IMR-90 (cell line): ENCODE results near the gene WWC2. TPM values are rescaled to one million over a fixed set of nuclear protein-coding genes. Genes with fewer than 3 reads are reported as not detected.

Experiments used
- ATAC-seq: fragments of 200-7000 bp; cut with Tn5 transposase; 2 replicates; pipeline ENCODE4 v1.9.1; 2020; ENCODE audit warnings: low read depth, mild to moderate bottlenecking, moderate library complexity
- BruUV-seq: library from RNA; stranded (reverse); fragments of 400-500 nt; replicated peaks from 2 replicates; lab custom pipeline; 2021; lab: Mats Ljungman, UMichigan
- CTCF ChIA-PET: fragments of 300-600 bp; formaldehyde crosslinking; extraction: SDS; loops from one replicate; lab custom pipeline; 2021; ENCODE audit warnings: antibody characterized with exemption; lab: Yijun Ruan, JAX
- POLR2A ChIA-PET: fragments of 300-600 bp; sonication (Branson Sonifier 250); formaldehyde crosslinking; loops from one replicate; lab custom pipeline; 2022; ENCODE audit warnings: antibody characterized with exemption; ENCODE audit not compliant: unreplicated experiment; lab: Charles Lee
- DNase-seq: peaks from one replicate; pipeline ENCODE4 v3.0.0; 2013
- H2AFZ ChIP-seq: replicated peaks from 2 replicates; pipeline ENCODE3; 2013; ENCODE audit warnings: low read length, mild to moderate bottlenecking; ENCODE audit not compliant: poor library complexity
- H2AK5ac ChIP-seq: 2 replicates; pipeline ENCODE4 v1.6.1; 2013; ENCODE audit warnings: low read depth, low read length, inconsistent platforms
- H2AK9ac ChIP-seq: replicated peaks from 2 replicates; pipeline ENCODE3; 2013; ENCODE audit warnings: mild to moderate bottlenecking, low read depth, low read length, moderate library complexity; ENCODE audit not compliant: poor library complexity
- H2BK120ac ChIP-seq: 2 replicates; pipeline ENCODE4 v1.6.1; 2013; ENCODE audit warnings: low read depth, low read length, inconsistent platforms
- H2BK15ac ChIP-seq: 3 replicates; pipeline ENCODE4 v1.6.1; 2013; ENCODE audit warnings: low read depth, low read length, inconsistent platforms
- H2BK20ac ChIP-seq: 2 replicates; pipeline ENCODE4 v1.6.1; 2013; ENCODE audit warnings: low read depth, mild to moderate bottlenecking, inconsistent platforms, low read length, moderate library complexity
- H2BK5ac ChIP-seq: 2 replicates; pipeline ENCODE4 v1.6.1; 2013; ENCODE audit warnings: mild to moderate bottlenecking, low read depth, low read length, inconsistent platforms; ENCODE audit not compliant: poor library complexity, severe bottlenecking
- H3K14ac ChIP-seq: replicated peaks from 2 replicates; pipeline ENCODE4 v1.6.1; 2013; ENCODE audit warnings: low read depth, low read length, inconsistent platforms
- H3K18ac ChIP-seq: 2 replicates; pipeline ENCODE4 v1.6.1; 2013; ENCODE audit warnings: low read depth, low read length, control low read depth
- H3K23ac ChIP-seq: 2 replicates; pipeline ENCODE4 v1.6.1; 2013; ENCODE audit warnings: low read depth, low read length, inconsistent platforms
- H3K27ac ChIP-seq: 2 replicates; pipeline ENCODE4 v1.5.1; 2013; ENCODE audit warnings: mild to moderate bottlenecking, control low read depth, low read length; ENCODE audit not compliant: insufficient read depth
- H3K27me3 ChIP-seq: 2 replicates; pipeline ENCODE4 v1.6.1; 2013; ENCODE audit warnings: low read length; ENCODE audit not compliant: control insufficient read depth, insufficient read depth
- H3K36me3 ChIP-seq: 2 replicates; pipeline ENCODE4 v1.6.1; 2013; ENCODE audit warnings: low read length, mixed read lengths; ENCODE audit not compliant: control insufficient read depth, insufficient read depth
- H3K4ac ChIP-seq: 2 replicates; pipeline ENCODE4 v1.6.1; 2013; ENCODE audit warnings: low read depth, low read length, inconsistent platforms
- H3K4me1 ChIP-seq: 2 replicates; pipeline ENCODE4 v1.6.1; 2013; ENCODE audit warnings: low read length, mixed read lengths; ENCODE audit not compliant: control insufficient read depth, insufficient read depth
- H3K4me2 ChIP-seq: 2 replicates; pipeline ENCODE4 v1.6.1; 2013; ENCODE audit warnings: low read depth, mild to moderate bottlenecking, control low read depth, low read length, moderate library complexity
- H3K4me3 ChIP-seq: 2 replicates; pipeline ENCODE4 v1.5.1; 2013; ENCODE audit warnings: low read depth, mild to moderate bottlenecking, control low read depth, low read length, moderate library complexity; ENCODE audit not compliant: insufficient read depth
- H3K56ac ChIP-seq: 2 replicates; pipeline ENCODE4 v1.6.1; 2013; ENCODE audit warnings: low read length, inconsistent platforms; ENCODE audit not compliant: insufficient read depth; ENCODE audit errors: extremely low read depth
- H3K79me1 ChIP-seq, 2 experiments: 2 replicates each; pipeline ENCODE4 v1.6.1; 2013; ENCODE audit warnings: low read length in 2 of 2, inconsistent platforms in 1 of 2, low read depth in 1 of 2
- H3K9ac ChIP-seq: 2 replicates; pipeline ENCODE4 v1.6.1; 2013; ENCODE audit warnings: low read depth, low read length, control low read depth
- H3K9me1 ChIP-seq: 2 replicates; pipeline ENCODE4 v1.6.1; 2013; ENCODE audit warnings: low read length, inconsistent platforms; ENCODE audit not compliant: insufficient read depth
- H3K9me3 ChIP-seq: 2 replicates; pipeline ENCODE4 v1.6.1; 2013; ENCODE audit warnings: low read length; ENCODE audit not compliant: control insufficient read depth, insufficient read depth
- H4K20me1 ChIP-seq: 2 replicates; pipeline ENCODE4 v1.6.1; 2013; ENCODE audit warnings: low read length, inconsistent platforms; ENCODE audit not compliant: insufficient read depth
- H4K5ac ChIP-seq: 2 replicates; pipeline ENCODE4 v1.6.1; 2013; ENCODE audit warnings: mild to moderate bottlenecking, low read depth, low read length, control low read depth
- H4K8ac ChIP-seq, 2 experiments: 2 replicates each; pipeline ENCODE4 v1.6.1; 2013; ENCODE audit warnings: low read depth in 2 of 2, low read length in 2 of 2, control low read depth in 1 of 2, inconsistent platforms in 1 of 2
- H4K91ac ChIP-seq: 2 replicates; pipeline ENCODE4 v1.6.1; 2013; ENCODE audit warnings: low read depth, low read length, inconsistent platforms; ENCODE audit not compliant: insufficient read depth
- BHLHE40 ChIP-seq: fragments of 150-350 bp; IDR thresholded peaks from 2 replicates; pipeline ENCODE4 v1.6.1; 2016; ENCODE audit warnings: mild to moderate bottlenecking, low read depth, low read length
- CEBPB ChIP-seq: IDR thresholded peaks from 2 replicates; pipeline ENCODE4 v1.6.1; 2012; ENCODE audit warnings: low read depth, low read length, improper control_type of control experiment
- CTCF ChIP-seq: conservative IDR thresholded peaks from 2 replicates; pipeline ENCODE4 v1.5.1; 2012; ENCODE audit warnings: mild to moderate bottlenecking, low read depth, low read length, improper control_type of control experiment
- MAZ ChIP-seq: IDR thresholded peaks from 2 replicates; pipeline ENCODE4 v1.6.1; 2012; ENCODE audit warnings: low read depth, mild to moderate bottlenecking, low read length, improper control_type of control experiment, moderate library complexity, borderline replicate concordance
- MXI1 ChIP-seq: IDR thresholded peaks from 2 replicates; pipeline ENCODE4 v1.6.1; 2012; ENCODE audit warnings: low read depth, mild to moderate bottlenecking, low read length, moderate library complexity, borderline replicate concordance
- POLR2A ChIP-seq: IDR thresholded peaks from 2 replicates; pipeline ENCODE4 v1.6.1; 2012; ENCODE audit warnings: mild to moderate bottlenecking, low read depth, low read length
- SMC3 ChIP-seq: fragments of 150-350 bp; IDR thresholded peaks from 2 replicates; pipeline ENCODE4 v1.6.1; 2016; ENCODE audit warnings: low read depth, mild to moderate bottlenecking, antibody characterized with exemption, low read length, moderate library complexity
- dilution Hi-C: fragments of 300-500 bp; cut with HindIII; formaldehyde crosslinking; loops from one replicate; pipeline ENCODE4 v1.14.3; 2018; ENCODE audit warnings: low sequenced_read_pairs; ENCODE audit not compliant: unreplicated experiment
- in situ Hi-C: fragments of 300-500 bp; cut with MboI; formaldehyde crosslinking; loops from 3 replicates; pipeline ENCODE4 v1.14.3; 2019; ENCODE audit warnings: low sequenced_read_pairs, inconsistent platforms, mixed read lengths
- intact Hi-C: fragments of 100-400 bp; cut with micrococcal nuclease; formaldehyde crosslinking; loops from 2 replicates; pipeline ENCODE4 v1.10.0; 2022
- polyA plus RNA-seq, 3 experiments: library from polyadenylated mRNA; depleted of rRNA; stranded (reverse); fragments of >200 nt; gene quantifications; 2 replicates each; pipeline ENCODE4 v1.2.3, GENCODE V29; 2012; ENCODE audit warnings: low replicate concordance in 1 of 3
- total RNA-seq: library from RNA; depleted of rRNA; stranded (reverse); fragments of >200 nt; gene quantifications from 2 replicates; pipeline ENCODE4 v1.2.3, GENCODE V29; 2012

Gene WWC2
- total and polyA plus RNA-seq, 2 of the 4 experiments (the other 2 are of a cell fraction), result 26.6 to 27.4 TPM

DNA sequence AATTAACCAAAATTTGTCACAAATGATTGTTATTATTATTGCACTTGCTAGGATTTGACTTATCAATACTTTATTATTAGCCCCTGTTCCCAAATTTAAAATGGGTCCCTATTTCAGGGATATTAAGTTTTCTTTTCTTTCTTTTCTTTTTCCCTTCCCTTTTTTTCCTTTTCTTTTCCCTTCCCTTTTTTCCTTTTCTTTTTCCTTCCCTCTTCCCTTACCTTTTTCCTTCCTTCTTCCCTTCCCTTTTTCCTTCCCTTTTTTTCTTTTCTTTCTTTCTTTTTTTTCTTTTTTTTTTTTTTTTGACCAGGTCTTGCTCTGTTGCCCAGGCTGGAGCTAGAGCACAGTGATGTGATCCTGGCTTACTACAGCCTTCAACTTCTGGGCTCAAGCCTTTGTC is 33.8 kb downstream of the WWC2 start:
- H3K14ac ChIP-seq, result no peak overlapping the region
- in situ Hi-C loops, result no loop called here
- no peak overlapping the region for H3K23ac ChIP-seq
- H2AFZ ChIP-seq, result no peak overlapping the region
- no peak overlapping the region for H2AK9ac ChIP-seq
- intact Hi-C loops, result no loop called here
- H3K4me2 ChIP-seq, result no peak overlapping the region
- dilution Hi-C loops, result no loop called here
- POLR2A ChIA-PET, result no interaction called here
- H3K4me1 ChIP-seq, result peaks cover 5% of the 10 kb centered on the region
- H3K18ac ChIP-seq, result no peak overlapping the region
- H2BK120ac ChIP-seq, result no peak overlapping the region
- no peak overlapping the region for H3K56ac ChIP-seq
- H3K79me1 ChIP-seq, result peaks cover 23 to 44% of the 10 kb centered on the region in 2 experiments; a peak in 3 of 4 replicates
- no peak for DNase-seq
- no peak overlapping the region for H4K8ac ChIP-seq
- H2AK5ac ChIP-seq, result no peak overlapping the region
- no peak overlapping the region for H2BK15ac ChIP-seq
- H4K20me1 ChIP-seq, result peaks cover 41% of the 10 kb centered on the region
- no peak overlapping the region for H3K4ac ChIP-seq
- no peak overlapping the region for H2BK5ac ChIP-seq
- no peak for ATAC-seq
- H3K27me3 ChIP-seq, result no peaks in the 10 kb centered on the region
- H3K9me3 ChIP-seq, result no peaks in the 10 kb centered on the region
- H2BK20ac ChIP-seq, result no peak overlapping the region
- H3K9ac ChIP-seq, result no peak overlapping the region
- H3K4me3 ChIP-seq, result no peak overlapping the region
- no peaks in the 10 kb centered on the region for H3K36me3 ChIP-seq
- no peak for TF ChIP-seq CEBPB
- no peak for TF ChIP-seq MXI1
- TF ChIP-seq SMC3, result no peak
- TF ChIP-seq MAZ, result no peak
- TF ChIP-seq BHLHE40, result no peak
- no peak for TF ChIP-seq POLR2A
- TF ChIP-seq CTCF, result no peak
- CTCF ChIA-PET, result interaction anchor here (0.6 kb wide), 1 partner anchor 46 kb away, joined by 3 read pairs; no protein-coding TSS in a partner anchor
- no peak overlapping the region for H4K91ac ChIP-seq
- BruUV-seq, result no TSS peak
- H3K9me1 ChIP-seq, result no peaks in the 10 kb centered on the region; the same call in 1 of the 2 replicates
- no peak overlapping the region for H3K27ac ChIP-seq
- no peak overlapping the region for H4K5ac ChIP-seq
